ENCODE results near the gene DDX1. TPM values are rescaled to one million over a fixed set of nuclear protein-coding genes. Genes with fewer than 3 reads are reported as not detected.
"Not testable (repeated sequence)": the region's sequence is repeated elsewhere in the genome, so short reads cannot be mapped to it uniquely, and the experiment has no call there.

Gene DDX1
- total RNA-seq, 4 donors from 2014 or later: 40.0 to 90.0 (median 52.4) TPM

DNA sequence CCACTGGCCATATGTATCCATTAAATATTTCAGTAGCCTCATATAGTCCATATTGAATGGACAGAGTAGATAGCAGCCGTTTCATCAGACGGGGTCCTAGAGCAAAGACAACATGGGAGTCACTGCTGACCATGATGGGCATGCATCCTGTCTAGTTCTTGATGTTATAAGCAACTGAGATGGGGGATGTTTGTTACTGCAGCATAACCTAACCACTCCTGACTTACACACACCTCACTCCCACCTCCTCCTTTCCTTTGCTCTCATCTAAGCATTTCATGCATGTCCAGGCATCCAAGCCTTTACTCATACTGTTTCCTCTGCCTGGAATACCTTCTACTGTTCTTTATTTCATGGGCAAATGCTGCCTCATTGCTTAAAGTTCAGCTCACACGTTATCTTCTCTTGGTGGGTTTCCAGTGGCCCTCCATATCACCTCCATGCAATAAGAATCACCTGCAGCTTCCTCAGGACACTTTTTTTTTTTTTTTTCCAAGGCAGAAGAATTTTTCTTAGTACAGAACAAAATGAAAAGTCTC is 87.8 kb downstream of the DDX1 start:
- Histone ChIP-seq H3K27me3 (no peaks in the 10 kb centered on the region), H3K27ac (no peak overlapping the region), H3K36me3 (no peaks in the 10 kb centered on the region), H3K9me3 (no peaks in the 10 kb centered on the region), H3K4me3 (no peak overlapping the region), H3K4me1 (peaks cover 0 to 6% (median 0%) of the 10 kb centered on the region in 4 donors)
- no peak for DNase-seq
- no peak for TF ChIP-seq CTCF (IDR thresholded peaks at IDR 0.05)
- TF ChIP-seq POLR2A (IDR thresholded peaks at IDR 0.05): no peak

GRCh38 chr2:15680132-15680531 is 88.5 kb downstream of the DDX1 start:
- not testable (repeated sequence) for H3K4me1 ChIP-seq, H3K9me3 ChIP-seq, DNase-seq, H3K4me3 ChIP-seq, H3K27me3 ChIP-seq, H3K36me3 ChIP-seq, H3K27ac ChIP-seq

Other genes starting within 250 kb of the DDX1 start
- 10 to 100 TPM; 43.2 to 70.2 (median 55.3) TPM for gene NBAS, start 30.5 kb upstream of the DDX1 start, total RNA-seq